Neural cell (in vitro differentiated cells): ENCODE results near the gene CHD6.

Source experiments
- POLR2AphosphoS5 ChIP-seq: IDR thresholded peaks from 2 replicates; pipeline ENCODE4 v1.6.1; 2012
- TF ChIP-seq, protein P1 (sequence below): fragments of 450-650 bp; IDR thresholded peaks from 2 replicates; pipeline ENCODE4 v1.5.1; 2014; ENCODE audit warnings: antibody characterized with exemption, mild to moderate bottlenecking, moderate library complexity; ENCODE audit not compliant: poor library complexity, severe bottlenecking
- TF ChIP-seq, protein P2 (sequence below): IDR thresholded peaks from 2 replicates; pipeline ENCODE4 v1.6.1; 2012; ENCODE audit warnings: borderline replicate concordance

DNA sequence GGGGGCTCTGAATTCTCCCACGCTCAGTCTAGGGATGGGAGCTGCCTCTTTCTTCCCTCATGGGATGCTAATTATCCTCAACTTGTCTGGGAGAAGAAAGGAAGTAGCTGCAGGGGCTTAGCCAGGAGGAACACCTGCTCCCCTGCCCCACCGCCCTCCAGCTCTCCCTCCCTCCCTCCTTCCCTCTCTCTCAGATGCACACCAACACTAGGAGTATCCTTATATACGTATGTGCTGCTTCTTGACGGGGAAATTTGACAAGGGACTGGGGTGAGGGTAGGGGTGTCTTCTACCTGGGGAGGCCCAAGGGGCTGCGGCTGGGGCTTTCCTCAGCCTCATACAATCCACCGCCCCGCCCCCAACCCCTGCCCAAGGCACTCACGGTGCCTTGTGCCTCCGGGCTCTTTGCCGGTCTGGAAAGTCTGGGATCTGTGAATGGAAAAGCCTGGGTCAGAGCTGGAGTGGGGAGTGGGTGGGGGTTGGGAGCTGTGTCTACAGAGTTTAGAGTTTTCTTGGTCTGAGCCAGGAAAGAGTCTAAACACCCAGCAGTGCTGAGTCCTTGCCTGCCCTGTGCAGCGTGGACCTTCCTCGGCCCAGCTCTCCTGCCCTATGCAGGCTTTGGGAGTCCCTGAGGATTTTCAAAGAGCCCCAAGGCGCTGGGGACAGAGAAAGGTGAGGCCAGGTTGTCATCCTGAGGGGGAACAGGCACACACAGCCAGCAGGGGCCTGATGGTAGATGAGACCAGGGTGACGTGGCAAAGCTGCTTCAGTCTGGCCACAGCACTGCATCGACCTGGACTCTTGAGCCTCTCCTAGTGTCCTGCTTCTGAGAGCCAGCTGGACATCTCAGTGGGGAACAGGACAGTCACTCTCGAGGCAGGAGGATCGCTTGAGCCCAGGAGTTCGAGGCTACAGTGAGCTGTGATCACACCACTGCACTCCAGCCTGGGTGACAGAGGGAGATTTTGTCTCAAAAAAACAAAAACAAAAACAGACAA, 222.2 kb downstream of the CHD6 start:
- TF ChIP-seq, protein P1, sequence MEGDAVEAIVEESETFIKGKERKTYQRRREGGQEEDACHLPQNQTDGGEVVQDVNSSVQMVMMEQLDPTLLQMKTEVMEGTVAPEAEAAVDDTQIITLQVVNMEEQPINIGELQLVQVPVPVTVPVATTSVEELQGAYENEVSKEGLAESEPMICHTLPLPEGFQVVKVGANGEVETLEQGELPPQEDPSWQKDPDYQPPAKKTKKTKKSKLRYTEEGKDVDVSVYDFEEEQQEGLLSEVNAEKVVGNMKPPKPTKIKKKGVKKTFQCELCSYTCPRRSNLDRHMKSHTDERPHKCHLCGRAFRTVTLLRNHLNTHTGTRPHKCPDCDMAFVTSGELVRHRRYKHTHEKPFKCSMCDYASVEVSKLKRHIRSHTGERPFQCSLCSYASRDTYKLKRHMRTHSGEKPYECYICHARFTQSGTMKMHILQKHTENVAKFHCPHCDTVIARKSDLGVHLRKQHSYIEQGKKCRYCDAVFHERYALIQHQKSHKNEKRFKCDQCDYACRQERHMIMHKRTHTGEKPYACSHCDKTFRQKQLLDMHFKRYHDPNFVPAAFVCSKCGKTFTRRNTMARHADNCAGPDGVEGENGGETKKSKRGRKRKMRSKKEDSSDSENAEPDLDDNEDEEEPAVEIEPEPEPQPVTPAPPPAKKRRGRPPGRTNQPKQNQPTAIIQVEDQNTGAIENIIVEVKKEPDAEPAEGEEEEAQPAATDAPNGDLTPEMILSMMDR: no peak
- no peak for TF ChIP-seq POLR2AphosphoS5
- TF ChIP-seq, protein P2, sequence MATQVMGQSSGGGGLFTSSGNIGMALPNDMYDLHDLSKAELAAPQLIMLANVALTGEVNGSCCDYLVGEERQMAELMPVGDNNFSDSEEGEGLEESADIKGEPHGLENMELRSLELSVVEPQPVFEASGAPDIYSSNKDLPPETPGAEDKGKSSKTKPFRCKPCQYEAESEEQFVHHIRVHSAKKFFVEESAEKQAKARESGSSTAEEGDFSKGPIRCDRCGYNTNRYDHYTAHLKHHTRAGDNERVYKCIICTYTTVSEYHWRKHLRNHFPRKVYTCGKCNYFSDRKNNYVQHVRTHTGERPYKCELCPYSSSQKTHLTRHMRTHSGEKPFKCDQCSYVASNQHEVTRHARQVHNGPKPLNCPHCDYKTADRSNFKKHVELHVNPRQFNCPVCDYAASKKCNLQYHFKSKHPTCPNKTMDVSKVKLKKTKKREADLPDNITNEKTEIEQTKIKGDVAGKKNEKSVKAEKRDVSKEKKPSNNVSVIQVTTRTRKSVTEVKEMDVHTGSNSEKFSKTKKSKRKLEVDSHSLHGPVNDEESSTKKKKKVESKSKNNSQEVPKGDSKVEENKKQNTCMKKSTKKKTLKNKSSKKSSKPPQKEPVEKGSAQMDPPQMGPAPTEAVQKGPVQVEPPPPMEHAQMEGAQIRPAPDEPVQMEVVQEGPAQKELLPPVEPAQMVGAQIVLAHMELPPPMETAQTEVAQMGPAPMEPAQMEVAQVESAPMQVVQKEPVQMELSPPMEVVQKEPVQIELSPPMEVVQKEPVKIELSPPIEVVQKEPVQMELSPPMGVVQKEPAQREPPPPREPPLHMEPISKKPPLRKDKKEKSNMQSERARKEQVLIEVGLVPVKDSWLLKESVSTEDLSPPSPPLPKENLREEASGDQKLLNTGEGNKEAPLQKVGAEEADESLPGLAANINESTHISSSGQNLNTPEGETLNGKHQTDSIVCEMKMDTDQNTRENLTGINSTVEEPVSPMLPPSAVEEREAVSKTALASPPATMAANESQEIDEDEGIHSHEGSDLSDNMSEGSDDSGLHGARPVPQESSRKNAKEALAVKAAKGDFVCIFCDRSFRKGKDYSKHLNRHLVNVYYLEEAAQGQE: no peak
